A673 (cell line): Measurements from ENCODE around the gene COQ10A. TPM values are rescaled to one million over a fixed set of nuclear protein-coding genes. Genes with fewer than 3 reads are reported as not detected.

Experiments
- BruUV-seq: library from RNA; stranded (reverse); fragments of 400-500 nt; replicated peaks from 2 replicates; lab custom pipeline; 2021; lab: Mats Ljungman, UMichigan
- CTCF ChIA-PET: fragments of 300-600 bp; sonication (Branson Sonifier 250); formaldehyde crosslinking; loops from one replicate; lab custom pipeline; 2022; ENCODE audit warnings: antibody characterized with exemption; lab: Charles Lee
- POLR2A ChIA-PET: fragments of 300-600 bp; sonication (Branson Sonifier 250); formaldehyde crosslinking; loops from one replicate; lab custom pipeline; 2022; ENCODE audit warnings: antibody characterized with exemption; ENCODE audit not compliant: low non-redundant PET; lab: Charles Lee
- DNase-seq: peaks from one replicate; pipeline ENCODE4 v3.0.0-alpha.2; 2015; ENCODE audit warnings: low spot score
- H3K27ac ChIP-seq: fragments of 200-600 bp; sonication (generic); 2 replicates; pipeline ENCODE4 v1.5.1; 2016; ENCODE audit warnings: mixed run types, low read depth, mild to moderate bottlenecking, mixed read lengths, antibody characterized with exemption, low read length; ENCODE audit not compliant: poor library complexity, severe bottlenecking
- H3K27me3 ChIP-seq: fragments of 200-600 bp; sonication (generic); replicated peaks from 2 replicates; pipeline ENCODE4 v1.6.1; 2017; ENCODE audit warnings: mixed run types, low read depth, mild to moderate bottlenecking, mixed read lengths, antibody characterized with exemption, low read length; ENCODE audit not compliant: insufficient read depth, poor library complexity
- H3K36me3 ChIP-seq: fragments of 200-600 bp; sonication (generic); 2 replicates; pipeline ENCODE4 v1.6.1; 2016; ENCODE audit warnings: mixed run types, mild to moderate bottlenecking, mixed read lengths, antibody characterized with exemption, low read length; ENCODE audit not compliant: insufficient read depth, poor library complexity, severe bottlenecking
- H3K4me1 ChIP-seq: fragments of 200-600 bp; sonication (generic); 2 replicates; pipeline ENCODE4 v1.6.1; 2017; ENCODE audit warnings: mixed run types, mild to moderate bottlenecking, mixed read lengths, antibody characterized with exemption, low read length; ENCODE audit not compliant: insufficient read depth, poor library complexity, severe bottlenecking
- H3K4me3 ChIP-seq: fragments of 200-600 bp; sonication (generic); 2 replicates; pipeline ENCODE4 v1.5.1; 2016; ENCODE audit warnings: low read depth, mixed run types, mild to moderate bottlenecking, mixed read lengths, low read length; ENCODE audit not compliant: poor library complexity, severe bottlenecking
- H3K9me3 ChIP-seq: fragments of 200-600 bp; sonication (generic); 2 replicates; pipeline ENCODE4 v1.6.1; 2016; ENCODE audit warnings: mixed run types, low read depth, mild to moderate bottlenecking, mixed read lengths, antibody characterized with exemption, low read length; ENCODE audit not compliant: poor library complexity, severe bottlenecking
- CTCF ChIP-seq: fragments of 300-800, 200-600 bp; sonication (generic); conservative IDR thresholded peaks from 2 replicates; pipeline ENCODE4 v1.5.1; 2017; ENCODE audit warnings: low read depth, mild to moderate bottlenecking, antibody characterized with exemption, low read length, moderate library complexity, mixed read lengths
- EZH2 ChIP-seq: fragments of 200-600 bp; sonication (generic); IDR thresholded peaks from 2 replicates; pipeline ENCODE4 v1.6.1; 2017; ENCODE audit warnings: borderline replicate concordance, low read depth, mild to moderate bottlenecking, mixed read lengths, antibody characterized with exemption, low read length; ENCODE audit not compliant: poor library complexity, severe bottlenecking
- intact Hi-C: fragments of 100-400 bp; cut with micrococcal nuclease; formaldehyde crosslinking; loops from one replicate; pipeline ENCODE4 v1.10.0; 2022; ENCODE audit not compliant: unreplicated experiment
- total RNA-seq: library from RNA; stranded (reverse); gene quantifications from 2 replicates; pipeline ENCODE4 v1.2.3, GENCODE V29; 2021

Gene COQ10A
- total RNA-seq, 1 experiment from 2014 or later: 13.6 TPM

GRCh38 chr12:56257071-56257470, 9.7 kb upstream of the COQ10A start:
- Histone ChIP-seq H3K27me3 (no peaks in the 10 kb centered on the region), H3K9me3 (no peaks in the 10 kb centered on the region), H3K4me3 (peak overlapping the region; percentile 99), H3K4me1 (peaks cover 20% of the 10 kb centered on the region), H3K27ac (peak overlapping the region; percentile 91), H3K36me3 (peaks cover 50% of the 10 kb centered on the region)
- DNase-seq: no peak
- TF ChIP-seq CTCF: no peak
- no peak for TF ChIP-seq EZH2
- POLR2A ChIA-PET: interaction anchor here (0.6 to 0.9 kb wide), 2 partner anchors 11 to 137 kb away, joined by 3 read pairs; no protein-coding TSS in a partner anchor
- CTCF ChIA-PET: interaction anchor here (1.4 kb wide), 1 partner anchor 9 kb away, joined by 4 read pairs; no protein-coding TSS in a partner anchor
- intact Hi-C loops: loop anchor here (5.0 kb wide), 1 partner anchor 35 kb away; the partner anchor contains the start of genes NABP2 and RNF41
- no TSS peak for BruUV-seq

DNA sequence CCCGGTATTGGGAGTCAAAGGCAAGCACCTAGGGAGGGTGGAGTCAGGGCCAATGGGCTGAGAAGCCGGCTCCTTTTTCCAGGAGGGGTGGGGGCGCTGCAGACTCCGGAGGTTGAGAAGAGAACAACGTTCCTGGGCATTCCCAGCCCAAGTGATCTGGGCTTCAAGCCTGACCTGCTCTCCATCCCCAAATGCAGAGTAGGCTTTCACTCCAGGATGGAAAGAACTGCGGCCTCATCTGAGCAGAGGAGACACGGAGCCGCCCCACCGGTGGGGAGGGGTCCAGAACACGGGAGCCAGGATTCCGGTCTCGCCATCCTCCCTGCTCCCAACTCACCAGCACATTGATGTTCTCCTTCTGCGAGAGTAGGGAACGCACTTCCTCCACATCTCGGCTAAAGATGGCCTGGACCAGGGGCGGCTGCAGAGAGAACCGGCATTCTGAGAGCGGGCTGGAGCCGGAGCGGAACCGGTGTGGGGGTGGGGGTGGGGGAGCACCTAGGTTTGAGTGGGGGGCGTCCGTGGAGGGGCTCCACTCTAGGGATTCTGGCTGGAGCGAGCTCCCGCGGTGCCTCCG, 9.2 kb upstream of the COQ10A start:
- no peaks in the 10 kb centered on the region for H3K9me3 ChIP-seq
- peaks cover 20% of the 10 kb centered on the region for H3K4me1 ChIP-seq
- no peaks in the 10 kb centered on the region for H3K27me3 ChIP-seq
- H3K36me3 ChIP-seq: peaks cover 45% of the 10 kb centered on the region
- TF ChIP-seq EZH2 (no peak), CTCF (no peak)
- CTCF ChIA-PET: interaction anchor here (0.6 to 1.4 kb wide), 4 partner anchors 8 to 68 kb away, joined by 3 to 4 read pairs (median 3); partner anchors contain the start of genes COQ10A and SMARCC2
- H3K4me3 ChIP-seq: peak overlapping the region; percentile 99
- intact Hi-C loops: loop anchor here (1.0 to 5.0 kb wide), 2 partner anchors 35 to 64 kb away; partner anchors contain the start of genes NABP2 and RNF41
- DNase-seq: peak; percentile 62
- no TSS peak for BruUV-seq
- H3K27ac ChIP-seq: peak overlapping the region; percentile 91
- POLR2A ChIA-PET: interaction anchor here (0.9 kb wide), 1 partner anchor 136 kb away, joined by 3 read pairs; no protein-coding TSS in a partner anchor

GRCh38 chr12:56258068-56258819, 8.5 kb upstream of the COQ10A start, which contains the start of gene ANKRD52:
Gene ANKRD52, minus strand, starts transcription at chr12:56258384. Its CDS starts 115 bp downstream, at chr12:56258269.
- DNase-seq: peak; percentile 89
- intact Hi-C loops: loop anchor here (1.0 to 5.0 kb wide), 2 partner anchors 36 to 65 kb away; partner anchors contain the start of genes NABP2 and RNF41
- no TSS peak for BruUV-seq
- no peaks in the 10 kb centered on the region for H3K27me3 ChIP-seq
- H3K27ac ChIP-seq: peak within 1 kb of the TSS; percentile 91
- peaks cover 20% of the 10 kb centered on the region for H3K4me1 ChIP-seq
- ChIA-PET POLR2A (no interaction called here), CTCF (interaction anchor here (0.6 to 1.2 kb wide), 3 partner anchors 9 to 69 kb away, joined by 3 read pairs; partner anchors contain the start of genes COQ10A and SMARCC2)
- H3K36me3 ChIP-seq: peaks cover 39% of the 10 kb centered on the region
- TF ChIP-seq CTCF: peak; percentile 54; the same call in 1 of the 2 replicates
- TF ChIP-seq EZH2: no peak
- peak within 1 kb of the TSS; percentile 99 for H3K4me3 ChIP-seq
- no peaks in the 10 kb centered on the region for H3K9me3 ChIP-seq
